SU-DHL-6 (cell line): ENCODE results near the gene PAPSS1.
"Not testable (repeated sequence)": the region's sequence is repeated elsewhere in the genome, so short reads cannot be mapped to it uniquely, and the experiment has no call there.

Experiments
- CTCF ChIP-seq: fragments of 200-600 bp; sonication (generic); IDR thresholded peaks from one replicate; pipeline ENCODE4 v1.5.1; 2017; ENCODE audit warnings: antibody characterized with exemption, mild to moderate bottlenecking, low read length, moderate library complexity; ENCODE audit not compliant: insufficient read depth, poor library complexity, severe bottlenecking
- EZH2phosphoT487 ChIP-seq: fragments of 200-600 bp; sonication (generic), shearing (Covaris generic); conservative IDR thresholded peaks from 2 replicates; pipeline ENCODE4 v1.6.1; 2018; ENCODE audit warnings: mild to moderate bottlenecking, antibody characterized with exemption, low read length, moderate library complexity, mixed read lengths

GRCh38 chr4:107729050-107729449 is 9.0 kb upstream of the PAPSS1 start:
- not testable (repeated sequence) for TF ChIP-seq CTCF, EZH2phosphoT487
